OCI-LY1 (cell line): ENCODE data around the gene RASL11B.

Experiments used
- CTCF ChIP-seq: fragments of 200-600 bp; sonication (generic), shearing (Covaris generic); IDR thresholded peaks from 2 replicates; pipeline ENCODE4 v1.5.1; 2017; ENCODE audit warnings: mild to moderate bottlenecking, antibody characterized with exemption, low read length, moderate library complexity, mixed read lengths
- EZH2 ChIP-seq: fragments of 200-600 bp; sonication (generic), shearing (Covaris generic); IDR thresholded peaks from 2 replicates; pipeline ENCODE4 v1.8.0; 2017; ENCODE audit warnings: borderline replicate concordance, mixed run types, mild to moderate bottlenecking, antibody characterized with exemption, low read length, moderate library complexity, mixed read lengths

- TF ChIP-seq CTCF (no peak), EZH2 (no peak)
These were observed 27.8 kb downstream of the RASL11B start for GRCh38 chr4:52889778-52890520.
